Thyroid gland (tissue), 4 donors: ENCODE data around the gene JCHAIN. TPM values are rescaled to one million over a fixed set of nuclear protein-coding genes. Genes with fewer than 3 reads are reported as not detected.

Source experiments
- DNase-seq, 2 donors: peaks; one replicate each; pipeline ENCODE4 v3.0.0-alpha.2; 2019
- H3K27ac ChIP-seq, 3 donors: fragments of 200-600 bp; sonication (generic); 1 replicate in 2 of 3; 2 replicates in 1 of 3; pipeline ENCODE4 v1.5.1; 2016 to 2019; ENCODE audit warnings: mild to moderate bottlenecking in 1 of 3, moderate library complexity in 1 of 3
- H3K27me3 ChIP-seq: fragments of 200-600 bp; sonication (generic); one replicate; pipeline ENCODE4 v1.5.1; 2019
- H3K36me3 ChIP-seq, 2 donors: fragments of 200-600 bp; sonication (generic); one replicate each; pipeline ENCODE4 v1.5.1; 2016 to 2019
- H3K4me1 ChIP-seq, 2 donors: fragments of 200-600 bp; sonication (generic); one replicate each; pipeline ENCODE4 v1.5.1; 2017 to 2019
- H3K4me3 ChIP-seq, 3 donors: fragments of 200-600 bp; sonication (generic); replicated peaks in 1 of 3; 1 replicate in 2 of 3; 2 replicates in 1 of 3; pipeline ENCODE4 v1.5.1; 2016; ENCODE audit warnings: mild to moderate bottlenecking in 1 of 3
- H3K9me3 ChIP-seq: fragments of 200-600 bp; sonication (generic); one replicate; pipeline ENCODE4 v1.5.1; 2017
- POLR2A ChIP-seq, 2 donors: fragments of 450-650 bp; IDR thresholded peaks; one replicate each; pipeline ENCODE4 v1.6.1; 2017; ENCODE audit warnings: antibody characterized with exemption in 2 of 2, mild to moderate bottlenecking in 2 of 2, moderate library complexity in 1 of 2
- WGBS, 2 donors: methylation state at CpG; one replicate each; pipeline ENCODE4 v1.1.5; 2017; 5-methylcytosine and 5-hydroxymethylcytosine counted together
- intact Hi-C: fragments of 100-400 bp; cut with DNase I; formaldehyde crosslinking; loops from one replicate; pipeline ENCODE4 v1.15.1; 2023
- total RNA-seq, 4 donors: library from RNA; depleted of rRNA; stranded (reverse); fragments of >200 nt; gene quantifications; one replicate each; pipeline ENCODE4 v1.2.3, GENCODE V29; 2016
- TF ChIP-seq, protein P1 (sequence below), 6 experiments: fragments of 200-600 bp in 3 of 6; fragments of 450-650 bp in 3 of 6; sonication (generic) in 3 of 6; IDR thresholded peaks; one replicate each; pipeline ENCODE4 v1.5.1; 2016 to 2019; ENCODE audit warnings: antibody characterized with exemption in 6 of 6, mild to moderate bottlenecking in 2 of 6, inconsistent platforms in 1 of 6, moderate library complexity in 1 of 6

The JCHAIN gene
- total RNA-seq, 4 donors from 2014 or later = 0.67 to 154 (median 3.7) TPM; not detected in 1

DNA sequence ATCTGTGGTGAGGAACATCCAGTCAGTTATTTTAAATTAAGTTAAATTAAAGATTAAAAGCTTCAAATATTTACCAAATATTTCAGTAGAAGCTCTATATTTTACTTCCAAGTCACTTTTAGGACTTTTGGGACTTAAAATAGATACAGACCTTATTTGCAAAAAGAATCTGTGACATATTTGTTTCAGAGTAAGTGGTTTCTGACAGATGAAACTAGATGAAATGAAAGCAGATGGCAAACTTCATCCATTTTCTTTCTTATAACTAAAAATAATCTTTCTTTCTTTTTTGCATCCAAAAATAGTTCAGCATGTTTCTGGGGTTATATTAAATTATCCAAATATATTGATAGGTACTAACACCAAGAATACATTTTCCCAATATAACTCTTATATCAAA lies 15.4 kb upstream of the JCHAIN start:
- Histone ChIP-seq H3K27me3 (no peaks in the 10 kb centered on the region), H3K36me3 (no peaks in the 10 kb centered on the region), H3K4me1 (no peaks in the 10 kb centered on the region), H3K27ac (no peak overlapping the region), H3K9me3 (no peaks in the 10 kb centered on the region), H3K4me3 (no peak overlapping the region)
- DNase-seq = no peak
- TF ChIP-seq POLR2A (IDR thresholded peaks at IDR 0.05) = no peak
- TF ChIP-seq, protein P1, sequence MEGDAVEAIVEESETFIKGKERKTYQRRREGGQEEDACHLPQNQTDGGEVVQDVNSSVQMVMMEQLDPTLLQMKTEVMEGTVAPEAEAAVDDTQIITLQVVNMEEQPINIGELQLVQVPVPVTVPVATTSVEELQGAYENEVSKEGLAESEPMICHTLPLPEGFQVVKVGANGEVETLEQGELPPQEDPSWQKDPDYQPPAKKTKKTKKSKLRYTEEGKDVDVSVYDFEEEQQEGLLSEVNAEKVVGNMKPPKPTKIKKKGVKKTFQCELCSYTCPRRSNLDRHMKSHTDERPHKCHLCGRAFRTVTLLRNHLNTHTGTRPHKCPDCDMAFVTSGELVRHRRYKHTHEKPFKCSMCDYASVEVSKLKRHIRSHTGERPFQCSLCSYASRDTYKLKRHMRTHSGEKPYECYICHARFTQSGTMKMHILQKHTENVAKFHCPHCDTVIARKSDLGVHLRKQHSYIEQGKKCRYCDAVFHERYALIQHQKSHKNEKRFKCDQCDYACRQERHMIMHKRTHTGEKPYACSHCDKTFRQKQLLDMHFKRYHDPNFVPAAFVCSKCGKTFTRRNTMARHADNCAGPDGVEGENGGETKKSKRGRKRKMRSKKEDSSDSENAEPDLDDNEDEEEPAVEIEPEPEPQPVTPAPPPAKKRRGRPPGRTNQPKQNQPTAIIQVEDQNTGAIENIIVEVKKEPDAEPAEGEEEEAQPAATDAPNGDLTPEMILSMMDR (IDR thresholded peaks at IDR 0.05) = no peak
- intact Hi-C loops = loop anchor here (10.0 kb wide), 1 partner anchor 313 kb away; the partner anchor contains the start of gene DCK

DNA sequence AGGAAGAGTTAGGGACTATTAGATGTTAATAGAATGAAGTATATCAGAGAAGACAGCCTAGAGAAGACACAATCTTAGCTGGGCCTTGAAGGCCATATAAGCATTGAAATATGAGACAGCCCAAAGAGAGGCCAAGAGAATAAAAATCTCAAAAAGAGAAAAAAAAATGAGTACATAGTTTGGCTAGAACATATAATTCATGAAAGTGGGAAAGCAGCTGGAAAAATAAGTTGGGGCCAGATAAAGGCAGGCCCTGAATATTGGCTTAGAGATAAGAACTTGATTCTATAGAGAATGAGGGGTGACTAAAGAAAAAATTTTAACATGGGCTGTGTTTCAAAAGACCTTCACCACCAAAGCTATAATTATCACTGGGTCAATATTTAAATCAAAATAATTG lies 14.6 kb upstream of the JCHAIN start:
- intact Hi-C loops = loop anchor here (10.0 kb wide), 1 partner anchor 314 kb away; the partner anchor contains the start of gene DCK
- H3K4me1 ChIP-seq = no peaks in the 10 kb centered on the region
- DNase-seq = no peak

DNA sequence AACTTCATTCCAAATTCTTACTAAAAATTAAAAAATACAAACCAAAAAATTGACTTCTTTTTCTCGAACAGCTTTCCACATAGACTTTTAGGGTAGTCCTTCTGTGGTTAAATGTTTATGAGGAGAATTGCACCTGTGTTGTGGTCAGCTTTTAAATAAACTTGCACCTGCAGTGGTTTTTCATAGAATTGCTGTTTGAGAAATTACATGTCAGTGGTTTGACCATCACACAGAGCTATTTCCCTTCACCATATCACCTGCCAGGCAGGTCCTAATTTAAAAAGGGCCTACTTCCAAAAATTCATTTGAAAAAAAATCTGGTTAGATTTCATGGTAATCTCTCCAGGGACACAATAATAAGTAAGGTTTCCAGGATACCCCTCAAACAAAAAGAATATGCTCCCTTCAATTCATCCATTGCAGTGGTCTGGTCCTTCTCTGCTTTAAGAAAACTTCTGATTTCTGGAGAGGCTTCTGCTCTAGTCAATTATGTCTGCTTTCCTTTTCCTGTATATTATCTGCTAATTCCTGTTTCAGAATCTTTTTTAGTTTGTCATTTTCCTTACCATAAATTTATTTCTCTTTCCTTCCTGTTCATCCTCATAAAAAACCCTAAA lies 12.2 kb upstream of the JCHAIN start:
- Histone ChIP-seq H3K36me3 (no peaks in the 10 kb centered on the region), H3K27me3 (no peaks in the 10 kb centered on the region), H3K4me3 (no peak overlapping the region), H3K4me1 (no peaks in the 10 kb centered on the region), H3K27ac (no peak overlapping the region), H3K9me3 (no peaks in the 10 kb centered on the region)
- intact Hi-C loops = no loop called here
- no peak for DNase-seq
- no peak for TF ChIP-seq POLR2A (IDR thresholded peaks at IDR 0.05)
- TF ChIP-seq, protein P1 (IDR thresholded peaks at IDR 0.05) = no peak
- 92 to 94% methylated on average over 1 of the region's 1 CpG for WGBS, 2 donors

More for the DNA sequence above, 14.6 kb upstream of the JCHAIN start:
- H3K4me3 ChIP-seq = no peak overlapping the region
- H3K27ac ChIP-seq = no peak overlapping the region
- TF ChIP-seq POLR2A (IDR thresholded peaks at IDR 0.05) = no peak
- no peaks in the 10 kb centered on the region for H3K27me3 ChIP-seq
- no peaks in the 10 kb centered on the region for H3K36me3 ChIP-seq
- H3K9me3 ChIP-seq = no peaks in the 10 kb centered on the region

DNA sequence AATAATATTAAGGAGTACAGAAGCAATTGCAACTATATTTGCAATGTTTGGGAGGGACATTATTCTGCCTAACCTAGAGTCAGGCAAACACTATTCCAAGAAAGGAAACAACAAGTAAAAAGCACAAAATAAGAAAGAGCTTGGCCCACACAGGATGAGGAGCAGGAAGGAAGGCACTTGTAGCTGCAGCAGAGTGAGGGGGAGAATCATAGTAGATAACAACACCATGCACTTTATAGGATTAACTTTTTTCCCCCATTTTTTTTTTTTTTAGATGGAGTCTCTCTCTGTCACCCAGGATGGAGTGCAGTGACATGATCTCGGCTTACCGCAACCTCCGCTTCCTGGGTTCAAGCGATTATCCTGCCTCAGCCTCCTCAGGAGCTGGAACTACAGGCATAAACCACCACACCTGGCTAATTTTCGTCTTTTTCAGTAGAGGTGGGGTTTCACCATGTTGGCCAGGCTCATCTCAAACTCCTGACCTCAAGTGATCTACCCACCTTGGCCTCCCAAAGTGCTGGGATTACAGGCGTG lies 10.3 kb upstream of the JCHAIN start:
- 94 to 95% methylated on average over 6 of the region's 6 CpGs for WGBS, 2 donors
- Histone ChIP-seq H3K4me1 (no peaks in the 10 kb centered on the region), H3K36me3 (no peaks in the 10 kb centered on the region), H3K27me3 (no peaks in the 10 kb centered on the region), H3K4me3 (no peak overlapping the region), H3K27ac (no peak overlapping the region), H3K9me3 (no peaks in the 10 kb centered on the region)
- intact Hi-C loops = no loop called here
- DNase-seq = no peak
- TF ChIP-seq, protein P1 (IDR thresholded peaks at IDR 0.05) = no peak
- no peak for TF ChIP-seq POLR2A (IDR thresholded peaks at IDR 0.05)

DNA sequence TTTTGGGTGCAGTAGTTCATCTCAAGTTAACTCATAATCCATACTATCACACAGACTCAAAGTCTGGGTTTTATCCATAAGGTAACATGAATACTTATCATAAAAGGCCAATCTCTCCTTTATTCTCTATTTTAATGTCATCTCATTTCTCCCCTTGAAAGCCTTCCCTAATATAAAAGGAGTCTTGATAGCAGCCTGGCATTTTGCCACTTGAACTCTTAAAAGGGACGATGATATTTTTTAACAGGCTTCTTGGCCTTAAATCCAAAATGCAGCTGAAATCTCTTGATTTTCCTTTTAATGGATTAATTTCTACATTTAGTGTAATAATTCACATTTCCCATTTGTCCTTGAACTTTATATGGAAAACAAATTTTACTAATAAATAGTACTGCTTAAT lies 8.4 kb upstream of the JCHAIN start:
- 40 to 56% methylated on average over 1 of the region's 1 CpG for WGBS, 2 donors
- Histone ChIP-seq H3K36me3 (no peaks in the 10 kb centered on the region), H3K9me3 (no peaks in the 10 kb centered on the region), H3K4me3 (no peak overlapping the region), H3K27me3 (no peaks in the 10 kb centered on the region), H3K4me1 (no peaks in the 10 kb centered on the region), H3K27ac (no peak overlapping the region)
- intact Hi-C loops = no loop called here
- TF ChIP-seq, protein P1 (IDR thresholded peaks at IDR 0.05) = no peak
- no peak for TF ChIP-seq POLR2A (IDR thresholded peaks at IDR 0.05)
- DNase-seq = no peak
